H9 (cell line): Measurements from ENCODE around the gene PEX16. TPM values are rescaled to one million over a fixed set of nuclear protein-coding genes. Genes with fewer than 3 reads are reported as not detected.

ENCODE experiments used
- DNase-seq: peaks from one replicate; pipeline ENCODE4 v3.0.0-alpha.2; 2017
- H2AFZ ChIP-seq: one replicate; pipeline ENCODE4 v1.6.1; 2013; ENCODE audit warnings: mild to moderate bottlenecking, low read length, control low read depth, moderate library complexity
- H2AK5ac ChIP-seq: 2 replicates; pipeline ENCODE4 v1.6.1; 2013; ENCODE audit warnings: low read length, control low read depth, mixed read lengths; ENCODE audit not compliant: insufficient read length
- H2BK120ac ChIP-seq: one replicate; pipeline ENCODE4 v1.6.1; 2013; ENCODE audit warnings: low read depth, mild to moderate bottlenecking, low read length, control low read depth, inconsistent platforms; ENCODE audit not compliant: poor library complexity, severe bottlenecking
- H2BK12ac ChIP-seq: 2 replicates; pipeline ENCODE4 v1.6.1; 2013; ENCODE audit warnings: low read length, control low read depth, mixed read lengths, low read depth; ENCODE audit not compliant: insufficient read length
- H2BK15ac ChIP-seq: 2 replicates; pipeline ENCODE4 v1.6.1; 2013; ENCODE audit warnings: low read depth, low read length, control low read depth
- H2BK20ac ChIP-seq: one replicate; pipeline ENCODE4 v1.6.1; 2013; ENCODE audit warnings: low read depth, mild to moderate bottlenecking, low read length, control low read depth, inconsistent platforms; ENCODE audit not compliant: poor library complexity, severe bottlenecking
- H2BK5ac ChIP-seq: 2 replicates; pipeline ENCODE4 v1.6.1; 2013; ENCODE audit warnings: low read length, control low read depth, mixed read lengths; ENCODE audit not compliant: insufficient read length
- H3K14ac ChIP-seq: 2 replicates; pipeline ENCODE4 v1.6.1; 2013; ENCODE audit warnings: low read length, control low read depth; ENCODE audit not compliant: insufficient read depth
- H3K18ac ChIP-seq: 2 replicates; pipeline ENCODE4 v1.6.1; 2013; ENCODE audit warnings: low read depth, mild to moderate bottlenecking, mixed read lengths, low read length, control low read depth; ENCODE audit not compliant: insufficient read length
- H3K23ac ChIP-seq: 2 replicates; pipeline ENCODE4 v1.6.1; 2013; ENCODE audit warnings: low read length, control low read depth, mixed read lengths, low read depth; ENCODE audit not compliant: insufficient read length
- H3K23me2 ChIP-seq: 2 replicates; pipeline ENCODE4 v1.6.1; 2013; ENCODE audit warnings: low read depth, mild to moderate bottlenecking, mixed read lengths, low read length, control low read depth; ENCODE audit not compliant: insufficient read length, poor library complexity, severe bottlenecking
- H3K27ac ChIP-seq: 2 replicates; pipeline ENCODE4 v1.5.1; 2013; ENCODE audit warnings: low read length, control low read depth, mixed read lengths, low read depth; ENCODE audit not compliant: insufficient read length
- H3K27me3 ChIP-seq: 2 replicates; pipeline ENCODE4 v1.6.1; 2013; ENCODE audit warnings: low read length, control low read depth, inconsistent platforms; ENCODE audit not compliant: insufficient read depth
- H3K4ac ChIP-seq: 2 replicates; pipeline ENCODE4 v1.6.1; 2013; ENCODE audit warnings: low read depth, mild to moderate bottlenecking, control low read depth, inconsistent platforms, low read length, moderate library complexity
- H3K4me1 ChIP-seq: 2 replicates; pipeline ENCODE4 v1.6.1; 2013; ENCODE audit warnings: low read length, control low read depth, inconsistent platforms; ENCODE audit not compliant: insufficient read depth
- H3K4me2 ChIP-seq: 2 replicates; pipeline ENCODE4 v1.6.1; 2013; ENCODE audit warnings: low read length, control low read depth, mixed read lengths; ENCODE audit not compliant: insufficient read length, insufficient read depth
- H3K56ac ChIP-seq: 2 replicates; pipeline ENCODE4 v1.6.1; 2013; ENCODE audit warnings: low read depth, mild to moderate bottlenecking, mixed read lengths, low read length, control low read depth; ENCODE audit not compliant: insufficient read length
- H3K79me1 ChIP-seq: 2 replicates; pipeline ENCODE4 v1.6.1; 2013; ENCODE audit warnings: low read depth, mild to moderate bottlenecking, moderate library complexity, low read length, control low read depth, inconsistent platforms; ENCODE audit not compliant: insufficient read depth, poor library complexity, severe bottlenecking
- H3K79me2 ChIP-seq: 2 replicates; pipeline ENCODE4 v1.6.1; 2013; ENCODE audit warnings: low read length, control low read depth, inconsistent platforms; ENCODE audit not compliant: insufficient read depth
- H3K9ac ChIP-seq: 2 replicates; pipeline ENCODE4 v1.6.1; 2013; ENCODE audit warnings: low read length, control low read depth, mixed read lengths; ENCODE audit not compliant: insufficient read length; ENCODE audit errors: extremely low read depth
- H3K9me3 ChIP-seq: one replicate; pipeline ENCODE4 v1.6.1; 2013; ENCODE audit warnings: low read depth, low read length, inconsistent platforms; ENCODE audit not compliant: control insufficient read depth
- H3T11ph ChIP-seq: one replicate; pipeline ENCODE4 v1.6.1; 2013; ENCODE audit warnings: mild to moderate bottlenecking, low read length, control low read depth, inconsistent platforms
- H4K20me1 ChIP-seq: one replicate; pipeline ENCODE4 v1.6.1; 2013; ENCODE audit not compliant: control insufficient read depth, insufficient read length, insufficient read depth
- H4K5ac ChIP-seq: 2 replicates; pipeline ENCODE4 v1.6.1; 2013; ENCODE audit warnings: low read depth, mild to moderate bottlenecking, mixed read lengths, low read length, control low read depth; ENCODE audit not compliant: insufficient read length
- H4K8ac ChIP-seq: replicated peaks from 2 replicates; pipeline ENCODE4 v1.6.1; 2013; ENCODE audit warnings: low read length, control low read depth, mixed read lengths, low read depth; ENCODE audit not compliant: insufficient read length
- H4K91ac ChIP-seq: 2 replicates; pipeline ENCODE4 v1.6.1; 2013; ENCODE audit warnings: low read depth, mild to moderate bottlenecking, moderate library complexity, mixed read lengths, low read length, control low read depth; ENCODE audit not compliant: insufficient read length
- H3K27ac Mint-ChIP-seq, 3 experiments: 2 replicates in 2 of 3; 3 replicates in 1 of 3; pipeline ENCODE4 v1.8.0; 2020 to 2021; ENCODE audit warnings: mixed read lengths in 3 of 3, mild to moderate bottlenecking in 1 of 3, moderate library complexity in 1 of 3
- H3K27me3 Mint-ChIP-seq: 2 replicates; pipeline ENCODE4 v1.8.0; 2021; ENCODE audit warnings: low read depth, mild to moderate bottlenecking, moderate library complexity, mixed read lengths
- H3K36me3 Mint-ChIP-seq, 3 experiments: 2 replicates in 2 of 3; 3 replicates in 1 of 3; pipeline ENCODE4 v1.8.0; 2020 to 2021; ENCODE audit warnings: low read depth in 3 of 3, mixed read lengths in 3 of 3; ENCODE audit not compliant: insufficient read depth in 1 of 3
- H3K4me1 Mint-ChIP-seq, 2 experiments: 2 replicates each; pipeline ENCODE4 v1.8.0; 2020; ENCODE audit warnings: mixed read lengths in 2 of 2
- H3K4me3 Mint-ChIP-seq, 2 experiments: 2 replicates in 1 of 2; 3 replicates in 1 of 2; pipeline ENCODE4 v1.8.0; 2020 to 2021; ENCODE audit warnings: mild to moderate bottlenecking in 2 of 2, mixed read lengths in 2 of 2, moderate library complexity in 1 of 2
- H3K9me3 Mint-ChIP-seq, 2 experiments: 2 replicates in 1 of 2; 3 replicates in 1 of 2; pipeline ENCODE4 v1.8.0; 2020; ENCODE audit warnings: mild to moderate bottlenecking in 2 of 2, mixed read lengths in 2 of 2, moderate library complexity in 1 of 2
- total RNA-seq: library from RNA; stranded (reverse); gene quantifications from 2 replicates; pipeline ENCODE4 v1.2.1, GENCODE V29; 2021
- TF ChIP-seq, protein P1 (sequence below): fragments of 200-600 bp; sonication (generic); conservative IDR thresholded peaks from 3 replicates; pipeline ENCODE4 v1.8.0; 2021; ENCODE audit warnings: antibody characterized with exemption, mild to moderate bottlenecking

Gene PEX16
- total RNA-seq, 1 experiment from 2014 or later, result 30.8 TPM

DNA sequence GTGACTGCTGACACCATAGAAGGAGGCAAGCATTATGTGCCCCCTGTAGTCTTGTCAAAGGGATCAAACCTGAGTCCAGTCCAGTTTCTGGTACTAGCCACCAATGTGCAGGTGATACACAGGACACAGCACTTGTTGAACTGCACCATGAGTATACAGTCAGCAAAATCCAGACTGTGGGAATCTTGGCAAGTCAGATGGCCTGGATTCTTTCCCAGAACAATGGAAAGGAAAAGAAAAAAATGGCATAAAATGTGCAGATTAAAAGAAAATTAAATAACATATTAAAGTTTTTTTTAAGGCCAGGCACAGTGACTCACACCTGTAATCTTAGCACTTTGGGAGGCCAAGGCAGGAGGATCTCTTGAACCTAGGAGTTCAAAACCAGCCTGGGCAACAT, 53.6 kb downstream of the PEX16 start:
- H2AFZ ChIP-seq, result no peak overlapping the region
- H3K4me3 Mint-ChIP-seq, result no peak overlapping the region

More for the DNA sequence above, 53.6 kb downstream of the PEX16 start:
- H2BK5ac ChIP-seq, result no peak overlapping the region
- H3K4me2 ChIP-seq, result no peak overlapping the region
- no peaks in the 10 kb centered on the region for H3K79me1 ChIP-seq
- no peaks in the 10 kb centered on the region for H3K9me3 ChIP-seq
- H3K9me3 Mint-ChIP-seq, result no peaks in the 10 kb centered on the region
- H2BK15ac ChIP-seq, result no peak overlapping the region
- no peak overlapping the region for H3T11ph ChIP-seq
- H3K27ac ChIP-seq, result no peak overlapping the region
- H3K18ac ChIP-seq, result no peak overlapping the region
- peaks cover under 1 to 11% of the 10 kb centered on the region in 2 experiments for H3K4me1 Mint-ChIP-seq
- peaks cover 4 to 52% (median 45%) of the 10 kb centered on the region in 3 experiments; a peak in 5 of 7 replicates for H3K36me3 Mint-ChIP-seq
- H2BK12ac ChIP-seq, result no peak overlapping the region
- TF ChIP-seq, protein P1, sequence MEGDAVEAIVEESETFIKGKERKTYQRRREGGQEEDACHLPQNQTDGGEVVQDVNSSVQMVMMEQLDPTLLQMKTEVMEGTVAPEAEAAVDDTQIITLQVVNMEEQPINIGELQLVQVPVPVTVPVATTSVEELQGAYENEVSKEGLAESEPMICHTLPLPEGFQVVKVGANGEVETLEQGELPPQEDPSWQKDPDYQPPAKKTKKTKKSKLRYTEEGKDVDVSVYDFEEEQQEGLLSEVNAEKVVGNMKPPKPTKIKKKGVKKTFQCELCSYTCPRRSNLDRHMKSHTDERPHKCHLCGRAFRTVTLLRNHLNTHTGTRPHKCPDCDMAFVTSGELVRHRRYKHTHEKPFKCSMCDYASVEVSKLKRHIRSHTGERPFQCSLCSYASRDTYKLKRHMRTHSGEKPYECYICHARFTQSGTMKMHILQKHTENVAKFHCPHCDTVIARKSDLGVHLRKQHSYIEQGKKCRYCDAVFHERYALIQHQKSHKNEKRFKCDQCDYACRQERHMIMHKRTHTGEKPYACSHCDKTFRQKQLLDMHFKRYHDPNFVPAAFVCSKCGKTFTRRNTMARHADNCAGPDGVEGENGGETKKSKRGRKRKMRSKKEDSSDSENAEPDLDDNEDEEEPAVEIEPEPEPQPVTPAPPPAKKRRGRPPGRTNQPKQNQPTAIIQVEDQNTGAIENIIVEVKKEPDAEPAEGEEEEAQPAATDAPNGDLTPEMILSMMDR, result no peak
- H2BK120ac ChIP-seq, result no peak overlapping the region
- no peaks in the 10 kb centered on the region for H3K23me2 ChIP-seq
- no peak overlapping the region for H3K23ac ChIP-seq
- H3K9ac ChIP-seq, result no peak overlapping the region
- no peak overlapping the region for H3K14ac ChIP-seq
- no peak for DNase-seq
- no peak overlapping the region for H3K4ac ChIP-seq
- H4K91ac ChIP-seq, result no peak overlapping the region
- H2AK5ac ChIP-seq, result no peak overlapping the region
- H3K4me1 ChIP-seq, result no peaks in the 10 kb centered on the region
- H4K8ac ChIP-seq, result no peak overlapping the region
- no peak overlapping the region for H3K56ac ChIP-seq
- H3K27me3 ChIP-seq, result no peaks in the 10 kb centered on the region
- H2BK20ac ChIP-seq, result no peak overlapping the region
- no peaks in the 10 kb centered on the region for H3K79me2 ChIP-seq
- H4K20me1 ChIP-seq, result no peaks in the 10 kb centered on the region
- no peaks in the 10 kb centered on the region for H3K27me3 Mint-ChIP-seq
- no peak overlapping the region for H4K5ac ChIP-seq
- H3K27ac Mint-ChIP-seq, result no peak overlapping the region
